HG03457 (cell line): ENCODE results near the gene SMDT1.
A peak's percentile ranks its signal among the peaks of the same experiment; 100 is the strongest.

Source experiments
- ATAC-seq: cut with Tn5 transposase; IDR thresholded peaks from one replicate; pipeline ENCODE4 v1.9.1; 2021; ENCODE audit warnings: moderate number of reproducible peaks; ENCODE audit not compliant: unreplicated experiment

SMDT1 gene, protein sequence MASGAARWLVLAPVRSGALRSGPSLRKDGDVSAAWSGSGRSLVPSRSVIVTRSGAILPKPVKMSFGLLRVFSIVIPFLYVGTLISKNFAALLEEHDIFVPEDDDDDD

GRCh38 chr22:42079319-42080251 lies at the start of gene SMDT1:
SMDT1 (plus strand) TSS chr22:42079700; CDS start chr22:42079769, 69 bp downstream.
- ATAC-seq = peak; percentile 60

DNA sequence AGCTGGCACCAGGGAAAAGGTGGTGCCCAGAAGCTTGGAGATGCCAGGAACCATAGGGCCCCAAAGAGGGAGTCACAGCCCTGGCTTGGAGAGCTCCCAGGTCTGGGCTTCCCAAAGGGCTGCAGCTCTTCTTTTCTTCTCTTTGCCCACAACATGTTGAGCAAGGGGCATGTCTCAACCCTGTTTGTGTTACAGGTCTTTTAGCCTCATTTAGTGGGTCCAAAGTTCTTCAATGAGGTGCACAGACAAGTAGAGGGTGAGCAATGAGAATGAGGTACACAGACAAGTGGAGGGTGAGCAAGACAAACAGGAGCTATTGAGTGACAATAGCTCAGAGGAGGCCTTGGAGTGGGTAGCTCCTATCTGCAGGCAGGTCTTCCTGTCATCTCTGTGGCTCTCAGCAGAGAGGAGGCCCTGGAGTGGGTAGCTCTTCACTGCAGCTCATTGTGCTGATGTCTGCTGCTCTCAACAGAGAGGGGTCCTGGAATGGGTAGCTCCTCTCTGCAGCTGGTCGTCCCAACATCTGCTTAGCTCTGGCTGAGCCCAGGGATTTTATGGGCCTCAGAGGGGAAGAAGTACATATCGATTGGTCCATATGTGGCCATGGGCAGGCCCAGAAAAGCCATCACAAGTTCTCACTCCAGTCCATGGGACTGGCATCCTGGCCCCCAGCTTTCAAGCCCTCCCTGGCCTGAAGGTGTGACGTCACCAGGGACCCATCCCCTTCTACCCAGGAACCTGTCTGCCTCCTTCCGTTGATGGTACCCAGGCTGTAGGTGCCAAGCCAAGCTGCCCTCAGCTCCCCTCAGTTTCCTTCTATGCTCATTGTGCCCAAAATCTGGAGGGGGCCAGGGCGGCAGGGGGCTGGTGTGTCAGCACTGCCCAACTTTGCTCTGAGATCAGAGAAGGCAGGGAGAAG lies 46.0 kb upstream of the SMDT1 start:
- no peak for ATAC-seq

- ATAC-seq = no peak
These were observed 44.2 kb upstream of the SMDT1 start for GRCh38 chr22:42035256-42035655.

DNA sequence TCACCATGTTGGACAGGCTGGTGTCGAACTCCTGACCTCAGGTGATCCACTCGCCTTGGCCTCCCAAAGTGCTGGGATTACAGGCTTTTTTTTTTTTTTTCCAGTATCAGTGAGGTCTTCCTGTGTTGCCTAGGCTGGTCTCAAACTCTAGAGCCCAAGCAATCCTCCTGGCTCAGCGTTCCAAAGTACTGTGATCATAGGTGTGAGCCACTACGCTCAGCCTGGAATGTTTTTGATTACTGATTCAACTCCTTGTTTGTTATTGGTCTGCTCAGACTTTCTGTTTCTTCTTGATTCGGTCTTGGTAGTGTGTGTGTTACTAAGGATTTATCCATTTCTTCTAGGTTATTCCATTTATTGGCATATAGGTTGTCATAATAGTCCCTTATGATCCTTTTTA lies 40.2 kb upstream of the SMDT1 start:
- ATAC-seq = no peak

DNA sequence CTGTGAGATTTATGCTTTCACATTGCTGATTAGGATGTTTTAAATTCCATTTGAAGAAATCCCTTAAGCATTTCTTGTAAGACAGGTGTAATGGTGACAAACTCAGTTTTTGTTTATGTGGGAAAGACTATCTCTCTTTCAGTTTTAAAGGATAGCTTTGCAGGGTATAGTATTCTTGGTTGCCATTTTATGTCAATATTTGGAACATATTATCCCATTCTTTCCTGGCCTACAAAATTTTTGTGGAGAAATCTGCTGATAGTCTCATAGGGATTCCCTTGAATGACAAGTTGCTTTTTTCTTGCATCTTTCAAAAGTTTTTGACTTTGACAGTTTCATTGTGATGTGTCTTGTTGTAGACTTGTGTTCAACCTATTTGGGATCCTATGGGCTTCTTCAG lies 37.7 kb upstream of the SMDT1 start:
- no peak for ATAC-seq

- no peak for ATAC-seq
These were observed 28.8 kb upstream of the SMDT1 start for GRCh38 chr22:42050641-42051180.

- ATAC-seq = no peak
These were observed 26.7 kb upstream of the SMDT1 start for GRCh38 chr22:42052765-42053164.

DNA sequence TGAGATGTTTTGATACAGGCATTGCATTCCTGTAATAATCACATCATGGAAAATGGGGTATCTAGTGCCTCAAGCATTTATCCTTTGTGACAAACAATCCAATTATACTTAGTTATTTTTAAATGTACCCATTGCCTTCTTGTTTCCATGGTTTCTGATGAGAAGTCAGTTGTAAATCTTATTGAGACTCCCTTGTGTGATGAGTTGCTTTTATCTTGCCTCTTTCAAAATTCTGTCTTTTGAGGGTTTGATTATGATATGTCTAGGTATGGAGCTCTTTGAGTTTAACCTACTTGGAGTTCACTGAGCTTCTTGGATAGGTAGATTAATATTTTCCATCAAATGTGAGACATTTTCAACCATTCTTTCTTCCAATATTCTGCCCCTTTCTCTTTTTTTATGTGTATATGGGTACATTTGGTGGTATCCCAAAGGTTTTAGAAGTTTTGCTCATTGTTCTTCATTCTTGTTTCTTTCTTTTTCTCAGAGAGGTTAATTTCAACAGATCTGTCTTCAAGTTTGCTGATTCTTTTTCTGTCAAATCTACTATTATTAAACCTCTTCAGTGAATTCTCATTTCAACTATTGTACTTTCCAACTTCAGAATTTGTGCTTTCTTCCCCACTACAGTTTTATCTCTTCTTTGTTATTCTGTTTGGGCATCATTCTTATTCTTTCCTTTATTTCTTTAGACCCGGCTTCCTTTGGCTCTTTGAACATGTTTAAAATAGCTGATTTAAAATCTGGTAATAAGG lies 22.6 kb upstream of the SMDT1 start:
- ATAC-seq = no peak

- ATAC-seq = no peak
These were observed 19.0 kb upstream of the SMDT1 start for GRCh38 chr22:42060489-42060888.

GRCh38 chr22:42061041-42061440 lies 18.5 kb upstream of the SMDT1 start:
- no peak for ATAC-seq

DNA sequence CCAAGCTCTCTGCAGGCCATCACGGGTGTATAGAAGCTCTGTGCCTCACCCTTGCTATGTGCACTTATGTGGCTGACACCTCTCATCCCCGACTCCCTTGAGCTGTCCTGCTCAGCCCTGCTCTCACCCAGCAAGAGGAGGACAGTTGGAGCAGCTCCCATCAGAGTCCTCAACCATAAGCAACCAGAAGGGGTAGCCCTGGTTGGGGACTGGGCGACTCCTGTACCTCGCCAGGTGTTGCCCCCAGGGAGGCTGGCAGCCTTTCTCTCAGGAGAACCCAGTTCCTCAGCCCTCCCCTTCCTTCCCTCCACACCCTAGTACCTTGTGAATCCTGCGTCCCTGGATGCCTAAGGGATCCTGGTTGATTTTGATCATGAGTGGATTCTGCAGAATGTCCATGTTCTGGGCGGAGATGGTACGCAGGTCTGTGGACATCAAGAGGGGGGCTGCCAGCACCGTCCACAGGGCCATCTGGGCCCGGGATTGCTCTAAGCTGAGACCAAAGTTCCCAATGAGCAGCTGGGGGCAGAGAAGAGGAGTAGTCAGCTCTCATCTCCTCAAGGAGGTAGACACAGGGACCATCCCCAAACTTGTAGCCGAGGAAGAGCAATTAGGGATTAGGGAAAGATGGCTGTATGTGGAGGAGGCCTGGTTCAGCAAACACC lies 16.9 kb upstream of the SMDT1 start:
- ATAC-seq = no peak

DNA sequence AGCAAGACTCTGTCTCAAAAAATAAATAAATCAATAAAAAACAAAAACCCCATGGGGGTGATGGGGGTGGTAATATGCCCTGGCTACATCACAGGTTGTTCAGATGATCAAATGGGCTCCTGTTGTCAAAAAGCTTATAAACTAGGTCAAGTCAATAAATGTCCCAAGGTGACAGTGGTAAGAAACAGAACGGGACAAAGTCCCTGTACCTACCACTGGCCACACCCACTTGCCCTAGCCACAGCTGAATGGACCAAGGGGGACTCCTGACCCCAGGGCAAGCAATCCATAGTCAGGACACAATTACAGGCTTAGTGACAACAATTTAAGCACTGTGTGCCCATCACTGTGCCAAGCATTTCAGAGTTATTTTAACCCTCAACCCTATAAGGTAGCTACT lies 14.9 kb upstream of the SMDT1 start:
- no peak for ATAC-seq

GRCh38 chr22:42065438-42066125 lies 13.9 kb upstream of the SMDT1 start:
- no peak for ATAC-seq

- no peak for ATAC-seq
These were observed 13.3 kb upstream of the SMDT1 start for GRCh38 chr22:42066126-42066761.

DNA sequence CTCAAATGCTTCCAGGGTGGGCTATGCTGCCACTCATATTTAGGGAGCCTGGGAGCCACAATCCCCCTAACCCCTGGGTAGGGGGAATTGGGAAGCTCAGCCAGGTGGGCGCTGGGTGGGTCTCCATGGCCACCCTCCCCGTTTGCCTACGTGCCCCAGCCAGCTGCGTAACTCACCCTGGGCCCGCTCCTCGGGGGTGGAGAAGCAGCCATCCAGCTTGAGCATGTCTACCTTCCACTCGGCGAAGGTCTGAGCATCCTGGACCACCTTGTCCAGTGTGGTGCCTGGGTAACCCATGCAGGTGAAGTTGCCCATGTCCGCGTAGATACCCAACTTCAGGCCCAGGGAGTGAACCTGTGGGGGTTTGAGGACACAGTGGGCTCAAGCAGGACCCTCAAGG lies 12.6 kb upstream of the SMDT1 start:
- ATAC-seq = no peak

DNA sequence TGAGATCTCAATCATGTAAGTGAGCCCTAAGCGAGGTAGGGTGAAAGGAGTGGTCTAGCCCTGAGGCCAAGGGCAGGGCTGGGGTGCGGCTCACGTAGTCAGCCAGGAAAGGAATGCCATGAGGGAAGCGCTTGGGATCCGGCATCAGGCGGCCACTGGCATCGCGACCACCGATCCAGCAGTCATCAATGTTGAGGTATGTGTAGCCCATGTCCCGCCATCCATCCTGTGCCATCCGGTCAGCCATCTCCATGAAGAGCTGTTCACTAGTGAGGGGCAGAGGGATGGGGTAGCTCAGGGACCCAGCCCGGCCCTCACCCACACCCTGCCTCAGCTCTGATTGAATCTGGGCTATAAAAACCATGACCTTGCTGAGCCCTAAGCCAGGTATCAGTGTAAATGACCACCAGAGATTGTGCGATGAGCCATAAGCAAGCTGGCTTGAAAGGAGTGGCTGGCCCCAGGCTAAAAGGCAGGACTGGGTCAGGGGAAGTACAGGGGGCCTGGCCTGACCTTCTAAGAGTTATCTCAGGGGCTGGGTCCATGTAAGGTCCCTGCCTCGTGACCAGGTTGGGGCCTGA lies 11.7 kb upstream of the SMDT1 start:
- ATAC-seq = no peak

DNA sequence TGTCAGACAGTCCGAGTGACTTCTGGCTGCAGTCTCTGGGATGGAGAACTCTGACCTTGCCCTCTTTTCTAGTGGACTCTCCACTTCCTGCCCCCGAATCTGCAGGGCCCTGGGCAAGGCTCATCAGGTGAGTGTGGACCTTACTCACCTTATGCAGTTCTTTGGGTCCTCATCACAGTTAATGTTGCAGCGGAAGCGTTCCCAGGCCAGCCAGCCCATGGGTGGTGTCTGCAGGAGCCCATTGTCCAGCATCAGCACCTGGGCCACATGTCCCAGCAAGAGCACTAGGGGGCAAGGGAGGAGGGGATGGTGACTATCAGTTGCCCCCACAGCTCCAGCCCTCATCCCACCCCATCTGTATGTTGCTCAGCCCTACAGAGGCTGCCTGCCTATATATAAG lies 11.2 kb upstream of the SMDT1 start:
- ATAC-seq = no peak

GRCh38 chr22:42069801-42070516 lies 9.5 kb upstream of the SMDT1 start:
- no peak for ATAC-seq
